ENCODE data around the gene CDC42EP3.

The CDC42EP3 gene, protein sequence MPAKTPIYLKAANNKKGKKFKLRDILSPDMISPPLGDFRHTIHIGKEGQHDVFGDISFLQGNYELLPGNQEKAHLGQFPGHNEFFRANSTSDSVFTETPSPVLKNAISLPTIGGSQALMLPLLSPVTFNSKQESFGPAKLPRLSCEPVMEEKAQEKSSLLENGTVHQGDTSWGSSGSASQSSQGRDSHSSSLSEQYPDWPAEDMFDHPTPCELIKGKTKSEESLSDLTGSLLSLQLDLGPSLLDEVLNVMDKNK

GRCh38 chr2:37671009-37671815 lies at the start of gene CDC42EP3:
TSS of gene CDC42EP3 (minus strand) at chr2:37671642. CDS start at chr2:37646587, 25,055 bp downstream.
- peak; percentile 84 for DNase-seq

- DNase-seq: no peak
These were observed 49.7 kb upstream of the CDC42EP3 start for GRCh38 chr2:37721201-37721560.

- DNase-seq: no peak
These were observed 49.2 kb upstream of the CDC42EP3 start for GRCh38 chr2:37720533-37721200.

- no peak for DNase-seq
These were observed 47.2 kb upstream of the CDC42EP3 start for GRCh38 chr2:37718515-37719161.

DNA sequence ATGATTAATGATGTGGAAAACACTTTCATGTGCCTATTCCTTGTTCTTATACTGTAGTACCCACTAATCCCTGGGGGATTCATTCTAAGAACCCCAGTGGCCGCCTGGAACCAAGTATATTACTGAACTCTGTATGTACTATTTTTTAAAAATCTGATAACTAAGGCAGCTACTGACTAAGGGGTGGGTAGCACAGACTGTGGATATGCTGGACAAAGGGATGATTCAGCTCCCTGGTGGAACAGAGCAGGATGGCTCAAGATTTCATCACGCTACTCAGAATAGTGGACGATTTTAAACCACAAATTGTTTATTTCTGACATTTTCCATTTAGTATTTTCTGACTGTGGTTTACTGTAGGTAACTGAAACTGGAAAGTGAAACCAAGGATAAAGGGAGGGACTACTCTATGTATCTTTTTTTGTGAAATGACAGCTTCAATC lies 41.8 kb upstream of the CDC42EP3 start:
- peak; percentile 21 for DNase-seq

DNA sequence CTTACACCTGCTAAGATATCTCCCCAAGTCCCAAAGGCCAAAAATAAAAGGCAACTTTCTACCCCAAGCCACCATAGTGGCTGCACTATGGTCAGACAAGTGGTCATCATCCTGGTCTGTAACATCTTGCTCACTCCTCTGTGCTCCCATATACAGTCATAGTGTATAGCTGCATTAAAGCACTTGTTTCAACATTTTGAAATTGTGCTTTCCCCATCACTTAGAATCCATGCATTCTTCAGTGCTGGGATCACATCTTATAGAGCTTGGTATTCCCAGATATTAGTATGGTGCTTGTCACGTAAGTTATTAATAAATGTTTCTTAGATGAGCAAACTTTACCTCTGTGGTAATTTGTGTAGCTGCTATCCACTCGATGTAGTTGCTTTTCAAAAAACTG lies 40.4 kb upstream of the CDC42EP3 start:
- no peak for DNase-seq

DNA sequence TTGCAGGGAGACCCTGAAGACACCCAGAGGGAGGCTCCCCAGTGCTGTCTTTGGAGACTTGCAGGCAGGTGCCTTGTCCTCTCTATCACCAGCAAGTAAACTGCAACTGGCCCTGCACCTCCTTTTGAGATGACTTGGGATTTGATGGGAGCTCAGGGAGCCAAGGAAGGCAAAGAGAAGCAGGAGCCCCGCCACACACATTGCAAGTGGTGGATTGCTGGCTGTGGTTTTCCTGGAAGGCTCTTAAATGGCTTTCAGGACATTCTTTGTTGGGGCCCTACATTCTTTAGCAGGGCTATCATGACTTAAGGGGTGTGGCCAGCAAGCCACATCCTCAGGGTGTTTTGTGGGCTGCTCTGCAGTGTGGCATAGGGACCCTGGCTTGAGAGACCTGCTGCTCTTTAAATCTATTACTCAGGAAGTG lies 39.9 kb upstream of the CDC42EP3 start:
- DNase-seq: peak; percentile 26

GRCh38 chr2:37709111-37709510 lies 37.7 kb upstream of the CDC42EP3 start:
- no peak for DNase-seq

DNA sequence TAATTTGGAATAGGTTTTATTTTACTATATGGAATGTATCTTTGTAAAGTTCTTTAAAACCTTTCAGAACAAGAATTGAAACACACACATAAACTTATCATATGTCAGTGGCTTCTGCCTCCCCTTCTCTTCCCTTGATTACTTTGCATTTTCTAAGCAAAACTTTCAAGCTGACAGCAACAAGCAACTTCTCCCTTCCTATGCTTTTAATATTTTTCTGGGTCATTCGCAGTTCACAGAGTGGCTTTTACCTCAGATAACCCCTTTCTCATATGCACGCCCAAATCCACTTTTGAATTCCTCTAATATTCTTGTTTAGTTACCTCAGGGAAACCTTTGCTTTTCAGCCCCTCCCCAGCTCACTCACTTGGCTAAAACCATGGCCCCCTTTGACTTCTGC lies 36.7 kb upstream of the CDC42EP3 start:
- no peak for DNase-seq

DNA sequence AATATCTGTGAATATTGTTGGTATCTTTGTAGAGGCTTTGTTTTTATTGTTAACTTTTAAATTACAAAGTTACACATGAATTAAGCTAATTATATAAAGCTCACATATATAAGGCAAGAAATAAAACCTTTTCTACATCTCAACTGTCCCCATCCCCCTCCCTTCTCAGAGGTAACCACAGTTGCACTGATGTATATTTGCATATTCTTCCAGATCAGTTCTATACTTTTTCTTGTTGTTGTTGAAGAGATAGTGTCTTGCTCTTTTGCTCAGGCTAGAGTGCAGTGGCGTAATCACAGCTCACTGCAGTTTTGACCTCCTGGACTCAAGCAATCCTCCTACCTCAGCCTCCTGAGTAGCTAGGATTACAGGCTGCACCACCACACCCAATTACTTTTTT lies 36.0 kb upstream of the CDC42EP3 start:
- no peak for DNase-seq

DNA sequence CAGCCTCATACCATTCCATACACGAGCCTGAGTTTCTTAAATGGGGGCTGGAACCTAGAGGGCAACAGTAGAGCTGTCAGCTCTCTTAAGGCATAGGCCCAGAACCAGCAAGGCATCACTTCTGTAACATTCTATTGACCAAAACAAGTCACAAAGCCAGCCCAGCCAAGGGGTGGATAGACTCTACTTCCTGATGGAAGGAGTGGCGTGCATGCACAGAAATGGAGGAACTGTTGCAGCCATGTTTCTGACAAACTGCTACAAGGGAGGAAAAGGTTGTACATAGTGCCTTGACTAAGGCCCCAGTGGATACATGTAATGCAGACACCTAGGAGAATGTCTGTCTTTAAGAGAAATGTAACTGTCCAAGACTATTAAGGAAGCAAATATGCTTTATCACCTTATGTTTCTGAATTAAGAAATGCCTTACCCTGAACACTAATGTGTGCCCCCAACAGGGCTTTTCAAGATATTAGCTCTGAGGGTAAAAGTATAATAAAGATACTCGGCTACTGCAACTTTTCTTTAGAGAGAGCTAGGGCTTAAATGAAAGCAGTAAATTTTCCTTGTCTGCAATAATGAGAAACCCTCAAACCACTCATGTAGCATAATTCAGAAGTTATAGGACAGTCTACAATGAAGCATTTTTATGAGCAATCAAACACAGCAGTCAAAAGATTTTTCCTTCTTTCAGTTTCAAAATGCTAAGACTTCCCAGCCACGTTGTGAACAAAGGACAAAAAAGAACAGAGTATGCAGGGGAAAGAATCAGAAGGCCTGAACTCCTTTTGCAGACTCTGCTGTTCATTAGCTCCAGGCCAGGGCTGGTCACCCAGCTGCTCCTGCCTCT lies 35.1 kb upstream of the CDC42EP3 start:
- DNase-seq: no peak

DNA sequence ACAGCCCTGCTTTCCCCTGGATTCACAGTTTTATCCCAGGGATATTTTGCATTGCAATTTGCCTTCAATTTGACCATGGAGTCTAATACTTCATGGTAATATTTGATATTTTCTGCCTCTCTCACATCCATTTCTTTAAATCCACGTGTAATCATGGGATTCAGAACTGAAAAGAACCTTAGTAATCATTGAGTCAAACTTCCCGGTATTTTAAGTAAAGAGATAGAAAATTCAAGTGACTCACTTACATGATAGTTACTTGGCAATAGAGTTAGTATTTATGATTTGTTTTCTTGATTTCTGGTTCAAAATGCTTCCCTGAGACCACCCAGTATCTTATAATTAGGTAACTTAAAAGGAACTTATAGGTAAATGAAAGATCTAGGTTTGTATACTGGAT lies 33.7 kb upstream of the CDC42EP3 start:
- no peak for DNase-seq

DNA sequence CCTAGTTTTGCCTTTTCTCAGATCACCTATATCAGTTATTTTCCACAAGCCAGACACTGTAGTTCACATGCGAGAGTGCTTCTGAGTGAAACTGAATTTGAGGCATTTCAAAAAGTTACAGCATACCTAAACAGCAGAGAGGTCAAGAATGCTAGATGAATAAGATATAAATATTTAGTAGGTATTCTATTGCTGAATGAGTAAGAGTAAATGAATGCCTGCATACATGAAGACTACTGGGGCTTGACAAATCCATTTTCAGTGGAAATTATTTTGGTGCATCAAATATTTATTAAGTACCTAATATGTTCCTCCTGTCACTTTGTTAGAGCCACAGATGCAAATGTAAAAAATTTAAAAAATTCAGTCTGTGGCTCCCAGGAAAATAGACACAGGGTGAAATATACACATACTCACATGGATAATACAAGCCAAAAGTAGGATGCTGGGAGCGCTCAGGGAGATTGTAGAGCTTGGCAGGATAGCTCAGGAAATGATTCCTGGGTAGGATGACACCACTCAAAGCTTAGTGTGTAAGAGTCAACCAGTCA lies 27.6 kb upstream of the CDC42EP3 start:
- DNase-seq: no peak

DNA sequence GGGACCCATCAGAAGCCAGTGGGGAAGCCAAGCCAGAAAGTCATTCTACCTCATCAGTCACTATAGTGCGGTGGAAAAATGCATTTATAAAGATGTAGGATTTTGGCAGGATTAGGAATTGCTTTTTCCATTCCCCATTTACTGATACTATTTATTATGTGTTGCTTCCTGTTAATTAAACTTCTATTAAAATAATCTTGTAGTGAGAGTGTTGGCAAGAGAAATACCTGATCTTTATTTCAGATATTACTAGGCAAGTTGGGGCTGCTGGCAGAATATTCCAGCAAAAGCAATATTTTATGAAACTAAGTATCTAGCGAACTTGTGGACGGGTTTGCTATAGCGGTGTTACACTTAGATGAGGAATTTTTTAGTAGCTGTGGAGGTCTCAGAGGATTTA lies 23.9 kb upstream of the CDC42EP3 start:
- no peak for DNase-seq

GRCh38 chr2:37692711-37693110 lies 21.3 kb upstream of the CDC42EP3 start:
- DNase-seq: no peak

DNA sequence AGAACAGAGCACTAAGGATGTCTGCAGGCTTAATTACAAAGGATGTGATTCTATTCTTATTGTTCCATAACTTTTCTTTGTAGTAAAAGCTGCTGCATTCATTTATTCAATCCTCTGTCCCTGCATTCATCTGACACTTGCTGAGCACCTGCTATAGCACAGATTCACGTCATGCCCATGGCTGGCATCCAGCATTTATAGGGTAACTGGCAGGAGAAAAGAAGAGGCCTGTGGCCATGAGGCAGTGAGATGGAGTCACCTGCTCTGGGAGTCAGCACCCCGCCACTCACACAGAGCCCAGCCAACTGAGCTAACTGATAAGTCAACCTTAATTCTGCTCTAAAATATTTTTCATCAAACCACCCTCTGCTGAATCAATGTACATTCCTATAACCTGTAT lies 18.3 kb upstream of the CDC42EP3 start:
- no peak for DNase-seq

- no peak for DNase-seq
These were observed 17.5 kb upstream of the CDC42EP3 start for GRCh38 chr2:37688771-37689468.

- no peak for DNase-seq
These were observed 15.5 kb upstream of the CDC42EP3 start for GRCh38 chr2:37686792-37687526.

DNA sequence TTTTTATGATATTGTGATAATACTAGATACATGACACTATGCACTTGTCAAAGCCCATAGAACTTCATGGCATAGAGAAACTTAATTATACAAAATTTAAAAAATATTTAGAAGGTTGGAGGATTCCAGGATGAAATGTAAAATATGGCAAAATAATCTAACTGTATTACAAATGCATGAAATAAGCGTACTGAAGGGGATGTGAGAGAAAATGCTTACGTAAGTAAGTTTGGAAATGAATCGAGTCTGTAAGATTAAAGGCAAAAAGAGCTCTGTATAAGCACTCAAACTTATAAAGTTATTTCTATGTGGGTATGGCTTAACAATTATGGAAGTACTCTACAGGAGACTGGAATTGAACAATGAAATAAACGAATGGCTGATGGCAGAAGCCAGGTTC lies 13.4 kb upstream of the CDC42EP3 start:
- DNase-seq: no peak

DNA sequence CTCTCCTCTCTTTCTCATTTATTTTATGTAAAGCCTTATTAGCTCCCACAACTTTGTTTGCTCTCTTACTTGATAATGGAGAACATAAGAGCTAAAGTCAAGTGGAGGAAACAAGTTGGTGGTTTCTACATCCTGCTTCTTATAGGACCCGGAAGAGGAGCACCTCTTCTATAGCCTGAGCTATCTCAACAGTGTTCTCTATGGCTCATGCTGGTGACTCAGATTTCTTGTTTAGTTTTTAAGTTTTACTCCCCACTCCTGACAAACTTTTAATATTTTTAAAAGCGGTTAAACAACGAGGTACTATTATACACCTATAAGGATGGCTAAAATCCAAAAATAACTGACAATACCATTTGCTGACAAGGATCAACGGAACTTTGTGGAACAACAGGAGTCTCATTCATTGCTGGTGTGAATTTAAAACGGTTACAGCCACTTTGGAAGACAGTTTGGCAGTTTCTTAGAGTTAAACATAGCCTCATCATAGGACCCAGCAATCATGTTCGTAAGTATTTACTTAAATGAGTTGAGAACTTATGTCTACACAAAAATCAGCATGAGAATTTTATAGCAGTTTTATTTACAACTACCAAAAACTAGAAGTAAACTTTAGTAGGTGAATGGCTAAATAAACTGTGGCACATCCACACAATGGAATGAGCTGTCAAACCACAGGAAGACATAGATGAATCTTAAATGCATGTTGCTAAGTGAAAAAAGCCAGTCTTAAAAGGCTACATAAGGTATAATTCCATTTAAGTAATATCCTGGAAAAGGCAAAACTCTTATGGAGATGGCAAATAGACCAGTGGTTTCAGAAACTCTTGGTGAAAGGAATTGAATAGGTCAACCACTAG lies 12.7 kb upstream of the CDC42EP3 start:
- no peak for DNase-seq

Data from stimulated activated CD4-positive, alpha-beta T cell treated with anti-CD3 and anti-CD28 coated beads, Interleukin-15, amount 100 ng/mL, for 24 hours (primary cell).